Measurements from ENCODE around the gene CYP4F11.

GRCh38 chr19:15902254-15902653 is 32.1 kb downstream of the CYP4F11 start:
- TF ChIP-seq, protein P1, sequence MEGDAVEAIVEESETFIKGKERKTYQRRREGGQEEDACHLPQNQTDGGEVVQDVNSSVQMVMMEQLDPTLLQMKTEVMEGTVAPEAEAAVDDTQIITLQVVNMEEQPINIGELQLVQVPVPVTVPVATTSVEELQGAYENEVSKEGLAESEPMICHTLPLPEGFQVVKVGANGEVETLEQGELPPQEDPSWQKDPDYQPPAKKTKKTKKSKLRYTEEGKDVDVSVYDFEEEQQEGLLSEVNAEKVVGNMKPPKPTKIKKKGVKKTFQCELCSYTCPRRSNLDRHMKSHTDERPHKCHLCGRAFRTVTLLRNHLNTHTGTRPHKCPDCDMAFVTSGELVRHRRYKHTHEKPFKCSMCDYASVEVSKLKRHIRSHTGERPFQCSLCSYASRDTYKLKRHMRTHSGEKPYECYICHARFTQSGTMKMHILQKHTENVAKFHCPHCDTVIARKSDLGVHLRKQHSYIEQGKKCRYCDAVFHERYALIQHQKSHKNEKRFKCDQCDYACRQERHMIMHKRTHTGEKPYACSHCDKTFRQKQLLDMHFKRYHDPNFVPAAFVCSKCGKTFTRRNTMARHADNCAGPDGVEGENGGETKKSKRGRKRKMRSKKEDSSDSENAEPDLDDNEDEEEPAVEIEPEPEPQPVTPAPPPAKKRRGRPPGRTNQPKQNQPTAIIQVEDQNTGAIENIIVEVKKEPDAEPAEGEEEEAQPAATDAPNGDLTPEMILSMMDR (conservative IDR thresholded peaks at IDR 0.05; ENCODE audit: low read depth in 2 of 2), result no peak
- TF ChIP-seq, protein P2, sequence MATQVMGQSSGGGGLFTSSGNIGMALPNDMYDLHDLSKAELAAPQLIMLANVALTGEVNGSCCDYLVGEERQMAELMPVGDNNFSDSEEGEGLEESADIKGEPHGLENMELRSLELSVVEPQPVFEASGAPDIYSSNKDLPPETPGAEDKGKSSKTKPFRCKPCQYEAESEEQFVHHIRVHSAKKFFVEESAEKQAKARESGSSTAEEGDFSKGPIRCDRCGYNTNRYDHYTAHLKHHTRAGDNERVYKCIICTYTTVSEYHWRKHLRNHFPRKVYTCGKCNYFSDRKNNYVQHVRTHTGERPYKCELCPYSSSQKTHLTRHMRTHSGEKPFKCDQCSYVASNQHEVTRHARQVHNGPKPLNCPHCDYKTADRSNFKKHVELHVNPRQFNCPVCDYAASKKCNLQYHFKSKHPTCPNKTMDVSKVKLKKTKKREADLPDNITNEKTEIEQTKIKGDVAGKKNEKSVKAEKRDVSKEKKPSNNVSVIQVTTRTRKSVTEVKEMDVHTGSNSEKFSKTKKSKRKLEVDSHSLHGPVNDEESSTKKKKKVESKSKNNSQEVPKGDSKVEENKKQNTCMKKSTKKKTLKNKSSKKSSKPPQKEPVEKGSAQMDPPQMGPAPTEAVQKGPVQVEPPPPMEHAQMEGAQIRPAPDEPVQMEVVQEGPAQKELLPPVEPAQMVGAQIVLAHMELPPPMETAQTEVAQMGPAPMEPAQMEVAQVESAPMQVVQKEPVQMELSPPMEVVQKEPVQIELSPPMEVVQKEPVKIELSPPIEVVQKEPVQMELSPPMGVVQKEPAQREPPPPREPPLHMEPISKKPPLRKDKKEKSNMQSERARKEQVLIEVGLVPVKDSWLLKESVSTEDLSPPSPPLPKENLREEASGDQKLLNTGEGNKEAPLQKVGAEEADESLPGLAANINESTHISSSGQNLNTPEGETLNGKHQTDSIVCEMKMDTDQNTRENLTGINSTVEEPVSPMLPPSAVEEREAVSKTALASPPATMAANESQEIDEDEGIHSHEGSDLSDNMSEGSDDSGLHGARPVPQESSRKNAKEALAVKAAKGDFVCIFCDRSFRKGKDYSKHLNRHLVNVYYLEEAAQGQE (IDR thresholded peaks at IDR 0.05; ENCODE audit: unreplicated experiment), result no peak
- TF ChIP-seq EZH2 (IDR thresholded peaks at IDR 0.05; ENCODE audit: low read depth, unreplicated experiment) (no peak), EZH2phosphoT487 (IDR thresholded peaks at IDR 0.05; ENCODE audit: unreplicated experiment) (no peak), JUNB (IDR thresholded peaks at IDR 0.05; ENCODE audit: unreplicated experiment) (no peak), POLR2AphosphoS5 (IDR thresholded peaks at IDR 0.05; ENCODE audit: low read depth) (no peak), ZNF114 (CRISPR knock-in tag; IDR thresholded peaks at IDR 0.05) (no peak), STAT1 (IDR thresholded peaks at IDR 0.05; ENCODE audit: unreplicated experiment) (no peak)
- TF ChIP-seq, protein P3, sequence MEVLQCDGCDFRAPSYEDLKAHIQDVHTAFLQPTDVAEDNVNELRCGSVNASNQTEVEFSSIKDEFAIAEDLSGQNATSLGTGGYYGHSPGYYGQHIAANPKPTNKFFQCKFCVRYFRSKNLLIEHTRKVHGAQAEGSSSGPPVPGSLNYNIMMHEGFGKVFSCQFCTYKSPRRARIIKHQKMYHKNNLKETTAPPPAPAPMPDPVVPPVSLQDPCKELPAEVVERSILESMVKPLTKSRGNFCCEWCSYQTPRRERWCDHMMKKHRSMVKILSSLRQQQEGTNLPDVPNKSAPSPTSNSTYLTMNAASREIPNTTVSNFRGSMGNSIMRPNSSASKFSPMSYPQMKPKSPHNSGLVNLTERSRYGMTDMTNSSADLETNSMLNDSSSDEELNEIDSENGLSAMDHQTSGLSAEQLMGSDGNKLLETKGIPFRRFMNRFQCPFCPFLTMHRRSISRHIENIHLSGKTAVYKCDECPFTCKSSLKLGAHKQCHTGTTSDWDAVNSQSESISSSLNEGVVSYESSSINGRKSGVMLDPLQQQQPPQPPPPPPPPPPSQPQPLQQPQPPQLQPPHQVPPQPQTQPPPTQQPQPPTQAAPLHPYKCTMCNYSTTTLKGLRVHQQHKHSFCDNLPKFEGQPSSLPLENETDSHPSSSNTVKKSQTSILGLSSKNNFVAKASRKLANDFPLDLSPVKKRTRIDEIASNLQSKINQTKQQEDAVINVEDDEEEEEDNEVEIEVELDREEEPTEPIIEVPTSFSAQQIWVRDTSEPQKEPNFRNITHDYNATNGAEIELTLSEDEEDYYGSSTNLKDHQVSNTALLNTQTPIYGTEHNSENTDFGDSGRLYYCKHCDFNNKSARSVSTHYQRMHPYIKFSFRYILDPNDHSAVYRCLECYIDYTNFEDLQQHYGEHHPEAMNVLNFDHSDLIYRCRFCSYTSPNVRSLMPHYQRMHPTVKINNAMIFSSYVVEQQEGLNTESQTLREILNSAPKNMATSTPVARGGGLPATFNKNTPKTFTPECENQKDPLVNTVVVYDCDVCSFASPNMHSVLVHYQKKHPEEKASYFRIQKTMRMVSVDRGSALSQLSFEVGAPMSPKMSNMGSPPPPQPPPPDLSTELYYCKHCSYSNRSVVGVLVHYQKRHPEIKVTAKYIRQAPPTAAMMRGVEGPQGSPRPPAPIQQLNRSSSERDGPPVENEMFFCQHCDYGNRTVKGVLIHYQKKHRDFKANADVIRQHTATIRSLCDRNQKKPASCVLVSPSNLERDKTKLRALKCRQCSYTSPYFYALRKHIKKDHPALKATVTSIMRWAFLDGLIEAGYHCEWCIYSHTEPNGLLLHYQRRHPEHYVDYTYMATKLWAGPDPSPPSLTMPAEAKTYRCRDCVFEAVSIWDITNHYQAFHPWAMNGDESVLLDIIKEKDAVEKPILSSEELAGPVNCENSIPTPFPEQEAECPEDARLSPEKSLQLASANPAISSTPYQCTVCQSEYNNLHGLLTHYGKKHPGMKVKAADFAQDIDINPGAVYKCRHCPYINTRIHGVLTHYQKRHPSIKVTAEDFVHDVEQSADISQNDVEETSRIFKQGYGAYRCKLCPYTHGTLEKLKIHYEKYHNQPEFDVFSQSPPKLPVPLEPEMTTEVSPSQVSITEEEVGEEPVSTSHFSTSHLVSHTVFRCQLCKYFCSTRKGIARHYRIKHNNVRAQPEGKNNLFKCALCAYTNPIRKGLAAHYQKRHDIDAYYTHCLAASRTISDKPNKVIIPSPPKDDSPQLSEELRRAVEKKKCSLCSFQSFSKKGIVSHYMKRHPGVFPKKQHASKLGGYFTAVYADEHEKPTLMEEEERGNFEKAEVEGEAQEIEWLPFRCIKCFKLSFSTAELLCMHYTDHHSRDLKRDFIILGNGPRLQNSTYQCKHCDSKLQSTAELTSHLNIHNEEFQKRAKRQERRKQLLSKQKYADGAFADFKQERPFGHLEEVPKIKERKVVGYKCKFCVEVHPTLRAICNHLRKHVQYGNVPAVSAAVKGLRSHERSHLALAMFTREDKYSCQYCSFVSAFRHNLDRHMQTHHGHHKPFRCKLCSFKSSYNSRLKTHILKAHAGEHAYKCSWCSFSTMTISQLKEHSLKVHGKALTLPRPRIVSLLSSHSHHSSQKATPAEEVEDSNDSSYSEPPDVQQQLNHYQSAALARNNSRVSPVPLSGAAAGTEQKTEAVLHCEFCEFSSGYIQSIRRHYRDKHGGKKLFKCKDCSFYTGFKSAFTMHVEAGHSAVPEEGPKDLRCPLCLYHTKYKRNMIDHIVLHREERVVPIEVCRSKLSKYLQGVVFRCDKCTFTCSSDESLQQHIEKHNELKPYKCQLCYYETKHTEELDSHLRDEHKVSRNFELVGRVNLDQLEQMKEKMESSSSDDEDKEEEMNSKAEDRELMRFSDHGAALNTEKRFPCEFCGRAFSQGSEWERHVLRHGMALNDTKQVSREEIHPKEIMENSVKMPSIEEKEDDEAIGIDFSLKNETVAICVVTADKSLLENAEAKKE (CRISPR knock-in tag; IDR thresholded peaks at IDR 0.05), result no peak

All from GM23338 (cell line).